GM12892 (cell line): ENCODE data around the gene LGALS9.
"Not testable (repeated sequence)": the region's sequence is repeated elsewhere in the genome, so short reads cannot be mapped to it uniquely, and the experiment has no call there.

ENCODE experiments used
- POLR2A ChIP-seq: IDR thresholded peaks from 2 replicates; pipeline ENCODE4 v1.6.1; 2011; ENCODE audit warnings: low read depth, low read length, control low read depth
- POLR2AphosphoS5 ChIP-seq: IDR thresholded peaks from 2 replicates; pipeline ENCODE4 v1.6.1; 2011; ENCODE audit warnings: low read depth, low read length, control low read depth
- TAF1 ChIP-seq: IDR thresholded peaks from 2 replicates; pipeline ENCODE4 v1.6.1; 2011; ENCODE audit warnings: low read depth, mild to moderate bottlenecking, control low read depth, low read length, borderline replicate concordance

DNA sequence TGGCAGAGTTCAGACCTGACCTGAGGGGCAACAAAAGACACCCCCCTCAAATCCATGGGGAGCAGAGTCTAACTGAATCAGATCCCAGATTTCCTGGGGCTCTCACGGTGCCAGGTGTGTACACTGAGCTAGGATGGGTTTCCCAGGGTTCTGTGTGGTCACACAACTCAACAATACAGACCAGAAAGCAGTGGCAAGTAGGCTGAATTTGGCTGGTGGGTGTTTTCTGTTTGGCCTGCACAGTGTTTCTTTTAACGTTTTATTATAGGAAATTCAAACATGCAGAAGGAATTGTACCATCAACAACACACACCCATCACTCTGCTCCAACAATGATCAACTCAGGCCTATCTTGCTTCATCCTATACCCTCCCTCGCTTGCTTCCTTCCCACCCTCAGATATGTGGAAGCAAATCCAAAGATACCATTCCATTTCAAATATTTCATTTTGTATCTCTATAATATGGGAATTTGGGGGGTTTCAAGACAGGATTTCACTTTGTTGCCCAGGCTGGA, 5.1 kb downstream of the LGALS9 start:
- not testable (repeated sequence) for TF ChIP-seq POLR2AphosphoS5, POLR2A, TAF1
